K562 (cell line): Measurements from ENCODE around the gene PKLR. TPM values are rescaled to one million over a fixed set of nuclear protein-coding genes. Genes with fewer than 3 reads are reported as not detected.

ENCODE experiments used
- CGGBP1 ChIP-seq: fragments of 250-450 bp; sonication (Bioruptor Pico); IDR thresholded peaks from 2 replicates; pipeline ENCODE4 v1.9.0; 2021; ENCODE audit warnings: mild to moderate bottlenecking
- ETV5 ChIP-seq: sonication (generic); formaldehyde crosslinking; IDR thresholded peaks from 2 replicates; pipeline ENCODE4 v1.4.0; 2020; ENCODE audit warnings: low read depth, mild to moderate bottlenecking, missing genetic modification reagents
- FOXA1 ChIP-seq: fragments of 450-650 bp; IDR thresholded peaks from 2 replicates; pipeline ENCODE4 v1.6.1; 2016; ENCODE audit warnings: mild to moderate bottlenecking, borderline replicate concordance
- HMGN3 ChIP-seq: IDR thresholded peaks from 2 replicates; pipeline ENCODE4 v1.6.1; 2011; ENCODE audit warnings: borderline replicate concordance, low read depth, mild to moderate bottlenecking, mixed read lengths, low read length; ENCODE audit not compliant: insufficient read length; ENCODE audit errors: extremely low read depth
- KLF10 ChIP-seq: fragments of 250-450 bp; sonication (Bioruptor Pico); IDR thresholded peaks from 2 replicates; pipeline ENCODE4 v1.6.1; 2021; ENCODE audit warnings: matching md5 sums
- MGA ChIP-seq: fragments of 450-650 bp; IDR thresholded peaks from 2 replicates; pipeline ENCODE4 v1.6.1; 2016; ENCODE audit warnings: mild to moderate bottlenecking, moderate library complexity
- SIN3A ChIP-seq, 2 experiments: fragments of 150-350 bp in 1 of 2; IDR thresholded peaks; 2 replicates each; pipeline ENCODE4 v1.6.1; 2011 to 2016; ENCODE audit warnings: borderline replicate concordance in 2 of 2, low read depth in 2 of 2, low read length in 2 of 2, mild to moderate bottlenecking in 2 of 2, moderate library complexity in 2 of 2; ENCODE audit not compliant: control insufficient read depth in 1 of 2
- ZNF395 ChIP-seq: fragments of 200-800 bp; sonication (Bioruptor generic); IDR thresholded peaks from 2 replicates; pipeline ENCODE4 v1.6.1; 2017; ENCODE audit warnings: missing genetic modification characterization, missing compliant biosample characterization
- ZNF408 ChIP-seq: fragments of 250-450 bp; sonication (Bioruptor Pico); IDR thresholded peaks from 2 replicates; pipeline ENCODE4 v1.4.0; 2020; ENCODE audit warnings: low read depth, mild to moderate bottlenecking, moderate library complexity
- ZNF740 ChIP-seq, 3 experiments: fragments of 200-800 bp in 1 of 3; sonication (Bioruptor generic) in 1 of 3; sonication (generic) in 1 of 3; formaldehyde crosslinking in 1 of 3; IDR thresholded peaks; 2 replicates each; pipeline versions ENCODE4 v1.6.1 to v1.8.0; 2016 to 2022; ENCODE audit warnings: mild to moderate bottlenecking in 2 of 3, missing compliant biosample characterization in 2 of 3, missing genetic modification characterization in 2 of 3, missing genetic modification reagents in 1 of 3
- polyA plus RNA-seq, 8 experiments: library from polyadenylated mRNA; depleted of rRNA in 4 of 8; stranded (reverse) in 5 of 8; unstranded in 3 of 8; fragments of >200 nt; fragmentation: Nextera tagmentation in 2 of 8; fragmentation: Illumina TruSeq in 1 of 8; extraction: Ambion mirVana in 2 of 8; extraction: Trizol in 1 of 8; gene quantifications; 2 replicates each; pipeline versions ENCODE4 v1.2.1 to v1.2.3, GENCODE V29; 2011 to 2014; ENCODE audit warnings: inconsistent platforms in 1 of 8, missing spikeins in 1 of 8
- total RNA-seq, 7 experiments: library from RNA; depleted of rRNA in 6 of 7; stranded (reverse); fragments of >200 nt in 6 of 7; fragmentation: Illumina TruSeq in 2 of 7; extraction: Trizol in 2 of 7; gene quantifications; 2 replicates each; pipeline versions ENCODE4 v1.2.1 to v1.2.3, GENCODE V29; 2011 to 2021; ENCODE audit warnings: low replicate concordance in 1 of 7

PKLR gene
- total and polyA plus RNA-seq, 9 of the 15 experiments (the other 6 are each of a cell fraction or from before 2014, with no cell fraction given): 10.7 to 78.4 (median 38.2) TPM

- TF ChIP-seq MGA: no peak
- no peak for TF ChIP-seq KLF10 (CRISPR knock-in tag)
- TF ChIP-seq ZNF408 (CRISPR knock-in tag): no peak
- TF ChIP-seq ZNF740 (CRISPR knock-in tag; IDR thresholded peaks at IDR 0.05): no peak
- no peak for TF ChIP-seq ZNF740 (tag; IDR thresholded peaks at IDR 0.05)
- peak; percentile 27 to 52; a peak in 2 of 4 replicates for TF ChIP-seq SIN3A (IDR thresholded peaks at IDR 0.05; ENCODE audit: borderline replicate concordance in 2 of 2, control insufficient read depth in 1 of 2, low read depth in 2 of 2, low read length in 2 of 2)
- TF ChIP-seq FOXA1: no peak
- TF ChIP-seq HMGN3: peak; percentile 63
- TF ChIP-seq CGGBP1: 0 out of 2 replicates have a peak, but pooled peaks have one; percentile 35
- no peak; the same call in 1 of the 2 replicates for TF ChIP-seq ETV5
- peak; percentile 25; the same call in 1 of the 2 replicates for TF ChIP-seq ZNF395
Observed at GRCh38 chr1:155308493-155309422, 7.5 kb upstream of the PKLR start, which contains the start of gene FDPS (continued).
